ENCODE results near the gene RBM12.

The RBM12 gene

DNA sequence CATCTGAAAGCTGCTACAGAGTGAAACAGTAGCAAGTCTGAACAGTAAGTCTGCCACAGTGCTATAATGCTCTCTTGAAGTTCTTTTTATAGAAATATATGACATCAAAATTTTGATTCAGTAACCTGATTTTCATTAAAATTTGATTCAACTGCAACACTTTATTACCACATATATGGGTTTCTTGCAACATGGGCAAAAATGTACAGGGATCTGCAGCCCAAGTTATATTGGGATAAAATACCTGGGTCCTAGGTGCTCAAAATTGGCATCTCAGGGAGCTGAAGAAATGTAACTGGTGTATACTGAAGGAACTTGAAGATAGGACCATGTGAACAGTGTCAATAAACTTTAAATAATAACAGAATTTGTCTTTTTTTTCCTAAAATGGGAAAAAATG is 45.3 kb upstream of the RBM12 start:
- TF ChIP-seq FOXP2 (optimal IDR thresholded peaks at IDR 0.05; ENCODE audit: borderline replicate concordance, extremely low read depth, extremely low read length, insufficient read depth) (no peak), POLR2AphosphoS5 (IDR thresholded peaks at IDR 0.05; ENCODE audit: low read depth, low read length) (no peak)

DNA sequence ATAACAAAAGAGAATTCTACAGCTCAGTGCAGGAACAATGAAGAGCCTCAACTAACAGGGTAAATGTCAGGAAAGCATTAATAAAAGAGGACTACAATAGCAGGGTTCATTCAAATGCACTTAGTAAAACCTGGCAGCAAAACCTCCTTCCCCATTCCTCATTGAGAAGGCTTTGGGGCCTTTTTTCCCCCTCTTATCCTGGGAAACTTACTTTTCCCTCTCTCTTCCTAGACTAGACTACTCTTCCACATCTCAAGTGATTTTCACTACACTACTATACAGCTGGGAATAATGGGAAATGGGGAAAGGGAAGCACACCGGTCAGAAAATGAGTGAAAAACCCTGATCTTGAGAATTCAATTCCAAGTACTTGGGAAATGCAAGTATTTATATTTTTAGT is 44.6 kb upstream of the RBM12 start:
- TF ChIP-seq TAF1 (IDR thresholded peaks at IDR 0.05; ENCODE audit: borderline replicate concordance, insufficient read depth, low read length) (no peak), POLR2AphosphoS5 (IDR thresholded peaks at IDR 0.05; ENCODE audit: low read depth, low read length) (peak; percentile 33; the same call in 1 of the 2 replicates)

- TF ChIP-seq POLR2AphosphoS5 (IDR thresholded peaks at IDR 0.05; ENCODE audit: low read depth, low read length) (peak; percentile 58; the same call in 1 of the 2 replicates), REST (IDR thresholded peaks at IDR 0.05; ENCODE audit: insufficient read depth in 1 of 2, low read depth in 2 of 2, low read length in 2 of 2) (no peak)
Measured at GRCh38 chr20:35708502-35708901, 43.8 kb upstream of the RBM12 start.

DNA sequence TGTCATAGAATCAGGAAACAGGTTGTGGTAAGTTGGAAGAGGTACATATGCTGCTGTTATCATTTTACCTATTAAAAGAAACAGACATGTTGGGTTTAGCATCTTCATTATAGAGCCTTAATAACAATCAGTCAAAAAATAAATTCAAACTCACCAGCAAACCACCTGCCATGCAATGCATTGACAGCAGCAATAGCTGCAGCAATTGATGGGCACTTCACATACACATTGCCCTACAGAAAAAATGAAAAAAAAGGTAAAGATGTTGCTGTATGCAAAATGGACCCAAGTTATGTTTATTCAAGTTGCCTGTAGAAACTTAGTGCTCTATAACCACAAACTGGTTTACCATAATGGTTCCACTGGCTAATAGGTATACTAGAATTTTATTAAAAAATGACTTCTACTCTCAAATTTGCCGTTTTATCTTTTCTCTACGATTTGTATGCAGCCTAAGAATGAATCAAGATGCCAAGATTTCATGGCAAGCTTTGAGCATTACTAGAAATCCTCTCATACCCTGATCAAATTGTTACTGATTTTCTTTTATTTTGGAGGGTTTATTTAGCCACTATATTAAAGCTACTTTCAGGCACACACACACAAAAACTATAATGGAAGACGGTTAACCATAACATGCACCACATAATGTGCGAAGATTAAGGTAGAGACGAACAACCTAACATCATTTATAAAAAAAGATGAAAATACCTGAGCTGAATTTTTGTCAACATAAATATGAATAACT is 40.0 kb upstream of the RBM12 start:
- TF ChIP-seq TAF1 (IDR thresholded peaks at IDR 0.05; ENCODE audit: borderline replicate concordance, insufficient read depth, low read length) (no peak), FOXP2 (optimal IDR thresholded peaks at IDR 0.05; ENCODE audit: borderline replicate concordance, extremely low read depth, extremely low read length, insufficient read depth) (no peak), SIN3A (IDR thresholded peaks at IDR 0.05; ENCODE audit: borderline replicate concordance, insufficient read depth, low read length) (no peak), POLR2AphosphoS5 (IDR thresholded peaks at IDR 0.05; ENCODE audit: low read depth, low read length) (peak; percentile 61; the same call in 1 of the 2 replicates), REST (IDR thresholded peaks at IDR 0.05; ENCODE audit: insufficient read depth in 1 of 2, low read depth in 2 of 2, low read length in 2 of 2) (no peak)

DNA sequence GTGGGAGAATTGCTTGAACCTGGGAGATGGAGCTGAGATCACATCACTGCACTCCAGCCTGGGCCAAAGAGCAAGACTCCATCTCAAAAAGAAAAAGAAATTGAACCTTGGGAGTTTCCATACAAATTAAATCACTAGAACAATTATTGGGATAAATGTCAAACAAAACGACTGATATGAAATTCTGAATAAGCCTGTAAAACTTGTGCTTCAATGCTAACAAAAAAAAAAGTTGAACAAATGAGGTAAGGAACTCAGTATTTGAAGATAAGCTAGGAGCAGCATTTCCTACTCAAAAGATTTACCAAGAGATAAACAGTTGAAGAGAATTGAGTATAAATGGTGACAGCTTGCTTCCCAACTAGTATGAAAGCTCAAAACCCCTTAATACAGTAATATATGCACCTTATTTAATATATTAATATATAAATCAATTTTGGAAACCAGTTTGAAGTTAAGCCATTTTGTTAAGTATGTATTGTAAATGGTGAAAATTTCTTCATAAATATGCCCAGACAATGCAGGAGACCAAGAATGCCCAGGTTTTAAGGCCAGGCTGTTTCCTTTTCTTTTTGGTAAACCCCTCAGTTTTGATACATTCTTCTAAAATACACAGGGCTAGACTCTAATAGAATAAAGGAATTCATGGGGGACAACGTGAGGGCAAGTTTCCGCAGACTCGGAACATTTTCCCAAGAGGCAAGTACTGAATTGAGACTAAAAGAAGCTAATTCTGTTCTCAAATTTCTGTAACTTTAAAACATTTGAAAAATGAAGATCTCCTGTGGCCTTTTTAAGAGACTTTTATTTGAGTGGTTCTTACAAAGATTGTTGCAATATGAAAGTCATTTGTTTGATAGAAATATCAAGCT is 38.4 kb upstream of the RBM12 start:
- TF ChIP-seq POLR2AphosphoS5 (IDR thresholded peaks at IDR 0.05; ENCODE audit: low read depth, low read length) (peak; percentile 48; the same call in 1 of the 2 replicates), TAF1 (IDR thresholded peaks at IDR 0.05; ENCODE audit: borderline replicate concordance, insufficient read depth, low read length) (no peak)

DNA sequence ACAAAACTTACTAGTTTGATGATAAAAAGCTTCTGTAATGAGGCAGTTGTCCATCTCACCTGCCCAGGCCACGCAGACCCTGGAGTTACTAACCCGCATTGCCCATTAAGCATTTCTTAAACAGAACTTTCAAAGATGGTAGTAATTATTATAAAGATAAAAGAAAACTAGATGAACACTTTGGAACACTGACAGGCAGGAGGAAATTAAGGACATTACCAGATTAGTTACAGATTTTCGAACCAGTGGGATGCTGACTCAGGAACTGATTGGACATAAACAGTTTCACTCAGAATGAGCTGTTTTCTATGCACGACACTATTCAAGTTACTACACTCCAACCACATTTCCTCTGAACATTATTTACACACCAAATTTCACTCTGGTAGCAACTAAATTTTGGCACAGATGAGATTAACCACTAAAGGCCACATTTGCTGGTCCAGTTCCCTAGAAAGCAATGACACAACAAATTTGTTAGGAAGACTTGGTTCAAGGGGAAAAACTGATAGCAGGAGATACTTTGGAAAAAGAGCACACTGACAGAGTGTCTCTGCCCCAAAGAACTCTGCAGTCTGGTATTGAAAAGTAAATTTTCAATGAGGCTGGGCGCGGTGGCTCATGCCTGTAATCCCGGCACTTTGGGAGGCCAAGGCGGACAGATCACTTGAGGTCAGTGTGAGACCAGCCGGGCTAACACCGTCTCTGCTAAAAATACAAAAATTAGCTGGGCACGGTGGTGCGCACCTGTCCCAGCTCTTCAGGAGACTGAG is 37.5 kb upstream of the RBM12 start:
- TF ChIP-seq POLR2AphosphoS5 (IDR thresholded peaks at IDR 0.05; ENCODE audit: low read depth, low read length) = peak; percentile 11; the same call in 1 of the 2 replicates
- no peak for TF ChIP-seq FOXP2 (optimal IDR thresholded peaks at IDR 0.05; ENCODE audit: borderline replicate concordance, extremely low read depth, extremely low read length, insufficient read depth)

- TF ChIP-seq SIN3A (IDR thresholded peaks at IDR 0.05; ENCODE audit: borderline replicate concordance, insufficient read depth, low read length) (no peak), TAF1 (IDR thresholded peaks at IDR 0.05; ENCODE audit: borderline replicate concordance, insufficient read depth, low read length) (no peak), POLR2AphosphoS5 (IDR thresholded peaks at IDR 0.05; ENCODE audit: low read depth, low read length) (no peak), REST (IDR thresholded peaks at IDR 0.05; ENCODE audit: insufficient read depth in 1 of 2, low read depth in 2 of 2, low read length in 2 of 2) (no peak), FOXP2 (optimal IDR thresholded peaks at IDR 0.05; ENCODE audit: borderline replicate concordance, extremely low read depth, extremely low read length, insufficient read depth) (no peak)
Measured at GRCh38 chr20:35700625-35701148, 36.0 kb upstream of the RBM12 start.

All from PFSK-1 (cell line).